Measurements from ENCODE around the gene CENATAC.

DNA sequence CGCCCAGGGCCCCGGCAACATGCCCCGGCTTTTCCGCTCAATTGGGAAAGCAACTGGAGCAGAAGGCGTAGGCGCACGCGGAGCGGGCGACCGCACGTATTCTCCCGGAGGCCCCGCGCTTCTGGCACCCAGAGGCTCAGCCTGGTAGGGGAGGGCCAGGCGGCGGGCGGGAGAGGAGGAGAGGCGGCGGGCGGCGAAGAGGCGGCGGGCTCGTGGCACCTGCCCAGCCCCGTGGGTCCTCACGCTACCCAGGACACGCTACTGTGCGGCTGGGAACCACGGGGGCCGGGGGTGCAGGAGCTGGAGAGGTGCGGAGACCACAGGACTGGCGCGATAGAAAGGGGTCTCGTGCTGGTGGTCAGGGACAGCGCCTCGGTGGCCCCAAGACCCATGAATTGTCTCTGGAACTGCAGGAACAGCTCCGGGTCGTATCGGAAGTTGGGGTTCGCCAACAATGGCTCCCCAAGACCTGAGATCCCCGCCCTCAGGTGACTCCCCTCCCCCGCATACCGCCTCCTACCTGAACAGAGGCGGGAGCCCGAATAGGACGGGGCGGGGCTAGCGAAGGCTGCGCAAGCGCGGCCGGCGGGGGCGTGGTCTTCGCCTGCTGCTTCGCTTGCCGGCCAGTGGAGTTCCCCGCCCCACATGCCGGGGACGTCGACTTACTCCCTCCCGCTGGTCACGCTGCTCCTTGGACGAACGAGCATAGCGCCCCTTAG lies 32.5 kb downstream of the CENATAC start, which contains the start of gene SLC37A4:
- TF ChIP-seq YY1 (IDR thresholded peaks at IDR 0.05; ENCODE audit: insufficient read depth, insufficient read length) (no peak), ZNF274 (IDR thresholded peaks at IDR 0.05; ENCODE audit: low read depth, low read length) (no peak), SUZ12 (IDR thresholded peaks at IDR 0.05; ENCODE audit: extremely low read depth, insufficient read depth, insufficient read length) (no peak)
